SU-DHL-6 (cell line): ENCODE results near the gene GALNT6.
A peak's percentile ranks its signal among the peaks of the same experiment; 100 is the strongest.

ENCODE experiments used
- H2AFZ ChIP-seq: fragments of 200-600 bp; sonication (generic); 2 replicates; pipeline ENCODE4 v1.6.1; 2014; ENCODE audit warnings: low read depth, mild to moderate bottlenecking, moderate library complexity, mixed read lengths, antibody characterized with exemption, low read length; ENCODE audit not compliant: severe bottlenecking
- H3F3A ChIP-seq: fragments of 200-600 bp; shearing (Covaris generic); 2 replicates; pipeline ENCODE4 v1.6.0; 2016; ENCODE audit warnings: antibody characterized with exemption, mild to moderate bottlenecking; ENCODE audit not compliant: insufficient read depth
- H3K27ac ChIP-seq: fragments of 200-600 bp; sonication (generic); 2 replicates; pipeline ENCODE4 v1.5.1; 2016; ENCODE audit warnings: low read depth, mild to moderate bottlenecking, low read length, moderate library complexity, mixed read lengths
- H3K27me3 ChIP-seq: fragments of 200-600 bp; sonication (generic), shearing (Covaris generic); 2 replicates; pipeline ENCODE4 v1.6.0; 2014; ENCODE audit warnings: mild to moderate bottlenecking, low read length
- H3K36me3 ChIP-seq: fragments of 200-600 bp; sonication (generic); 2 replicates; pipeline ENCODE4 v1.6.1; 2014; ENCODE audit warnings: mild to moderate bottlenecking, low read length, mixed read lengths
- H3K4me2 ChIP-seq: fragments of 300-600, 200-600 bp; shearing (Covaris generic), sonication (generic); 2 replicates; pipeline ENCODE4 v1.6.0; 2014; ENCODE audit warnings: low read length, low read depth, mild to moderate bottlenecking; ENCODE audit not compliant: poor library complexity, severe bottlenecking
- H3K4me3 ChIP-seq: fragments of 200-600 bp; sonication (generic); 2 replicates; pipeline ENCODE4 v1.5.1; 2014; ENCODE audit warnings: antibody characterized with exemption, low read length, mild to moderate bottlenecking, mixed read lengths; ENCODE audit not compliant: insufficient read depth, poor library complexity, severe bottlenecking
- H3K79me2 ChIP-seq: fragments of 200-600 bp; sonication (generic); 2 replicates; pipeline ENCODE4 v1.6.1; 2014; ENCODE audit warnings: mild to moderate bottlenecking, low read length, moderate library complexity; ENCODE audit not compliant: insufficient read depth
- H3K9ac ChIP-seq: fragments of 200-600 bp; sonication (generic); 2 replicates; pipeline ENCODE4 v1.7.0; 2014; ENCODE audit warnings: mild to moderate bottlenecking, low read length
- H3K9me2 ChIP-seq: fragments of 200-600 bp; sonication (generic); replicated peaks from 2 replicates; pipeline ENCODE4 v1.6.1; 2014; ENCODE audit warnings: low read length; ENCODE audit not compliant: insufficient read depth
- H3K9me3 ChIP-seq: fragments of 200-600 bp; sonication (generic); 2 replicates; pipeline ENCODE4 v1.6.1; 2014; ENCODE audit warnings: low read length, mixed read lengths; ENCODE audit not compliant: insufficient read depth
- H4K20me1 ChIP-seq: fragments of 200-600 bp; sonication (generic); 2 replicates; pipeline ENCODE4 v1.6.1; 2014; ENCODE audit warnings: low read depth, mild to moderate bottlenecking, antibody characterized with exemption, low read length, moderate library complexity, mixed read lengths
- EZH2phosphoT487 ChIP-seq: fragments of 200-600 bp; sonication (generic), shearing (Covaris generic); conservative IDR thresholded peaks from 2 replicates; pipeline ENCODE4 v1.6.1; 2018; ENCODE audit warnings: mild to moderate bottlenecking, antibody characterized with exemption, low read length, moderate library complexity, mixed read lengths
- TF ChIP-seq, protein P1 (sequence below): fragments of 200-600 bp; sonication (generic); IDR thresholded peaks from one replicate; pipeline ENCODE4 v1.5.1; 2017; ENCODE audit warnings: antibody characterized with exemption, mild to moderate bottlenecking, low read length, moderate library complexity; ENCODE audit not compliant: insufficient read depth, poor library complexity, severe bottlenecking

The GALNT6 gene

DNA sequence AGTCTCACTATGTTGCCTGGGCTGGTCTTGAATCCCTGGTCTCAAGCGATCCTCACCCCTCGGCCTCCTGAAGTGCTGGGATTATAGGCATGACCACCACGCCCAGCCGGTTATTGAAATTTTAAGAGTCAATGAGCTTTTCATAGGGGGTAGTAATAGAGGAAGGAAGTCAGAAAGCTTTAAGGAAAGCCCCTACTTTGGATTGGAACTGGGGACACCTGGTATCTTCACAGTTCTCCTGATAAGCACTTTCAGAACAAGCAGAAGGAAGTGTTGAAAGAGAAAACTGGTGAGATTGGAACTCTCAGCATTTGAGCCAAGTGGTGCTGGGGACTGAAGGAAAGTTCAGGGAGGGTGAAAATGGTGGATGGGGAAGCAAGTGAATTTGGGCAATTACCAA lies 38.5 kb upstream of the GALNT6 start:
- TF ChIP-seq, protein P1, sequence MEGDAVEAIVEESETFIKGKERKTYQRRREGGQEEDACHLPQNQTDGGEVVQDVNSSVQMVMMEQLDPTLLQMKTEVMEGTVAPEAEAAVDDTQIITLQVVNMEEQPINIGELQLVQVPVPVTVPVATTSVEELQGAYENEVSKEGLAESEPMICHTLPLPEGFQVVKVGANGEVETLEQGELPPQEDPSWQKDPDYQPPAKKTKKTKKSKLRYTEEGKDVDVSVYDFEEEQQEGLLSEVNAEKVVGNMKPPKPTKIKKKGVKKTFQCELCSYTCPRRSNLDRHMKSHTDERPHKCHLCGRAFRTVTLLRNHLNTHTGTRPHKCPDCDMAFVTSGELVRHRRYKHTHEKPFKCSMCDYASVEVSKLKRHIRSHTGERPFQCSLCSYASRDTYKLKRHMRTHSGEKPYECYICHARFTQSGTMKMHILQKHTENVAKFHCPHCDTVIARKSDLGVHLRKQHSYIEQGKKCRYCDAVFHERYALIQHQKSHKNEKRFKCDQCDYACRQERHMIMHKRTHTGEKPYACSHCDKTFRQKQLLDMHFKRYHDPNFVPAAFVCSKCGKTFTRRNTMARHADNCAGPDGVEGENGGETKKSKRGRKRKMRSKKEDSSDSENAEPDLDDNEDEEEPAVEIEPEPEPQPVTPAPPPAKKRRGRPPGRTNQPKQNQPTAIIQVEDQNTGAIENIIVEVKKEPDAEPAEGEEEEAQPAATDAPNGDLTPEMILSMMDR = no peak
- TF ChIP-seq EZH2phosphoT487 = no peak
- Histone ChIP-seq H4K20me1 (no peaks in the 10 kb centered on the region), H3K9me2 (no peaks in the 10 kb centered on the region), H3K4me2 (no peak overlapping the region), H3K9ac (no peak overlapping the region), H3K4me3 (no peak overlapping the region), H3K9me3 (no peaks in the 10 kb centered on the region), H2AFZ (no peak overlapping the region), H3K79me2 (no peaks in the 10 kb centered on the region), H3K27me3 (no peaks in the 10 kb centered on the region; the same call in 1 of the 2 replicates), H3K27ac (no peak overlapping the region), H3K36me3 (no peaks in the 10 kb centered on the region), H3F3A (no peaks in the 10 kb centered on the region)

DNA sequence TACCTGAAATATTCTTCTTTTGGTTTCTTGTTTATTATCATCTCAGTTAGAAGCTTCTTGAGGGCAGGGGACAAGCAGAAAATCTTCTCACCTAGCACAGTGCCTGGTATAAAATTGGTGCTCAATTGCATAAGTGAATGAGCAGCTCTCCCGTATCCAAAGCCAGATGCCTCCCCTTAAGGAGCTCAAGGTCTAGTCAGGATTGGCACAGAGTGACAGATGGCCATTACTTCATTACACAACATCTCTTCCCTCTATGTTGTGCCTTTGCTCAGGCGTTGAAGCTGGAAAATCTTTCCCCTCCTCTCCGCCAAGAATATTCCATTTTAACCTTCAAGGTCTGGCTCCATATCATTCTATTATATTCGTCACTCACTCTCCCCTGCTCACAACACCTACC lies 37.0 kb upstream of the GALNT6 start:
- Histone ChIP-seq H3K4me2 (no peak overlapping the region), H3K79me2 (no peaks in the 10 kb centered on the region)

DNA sequence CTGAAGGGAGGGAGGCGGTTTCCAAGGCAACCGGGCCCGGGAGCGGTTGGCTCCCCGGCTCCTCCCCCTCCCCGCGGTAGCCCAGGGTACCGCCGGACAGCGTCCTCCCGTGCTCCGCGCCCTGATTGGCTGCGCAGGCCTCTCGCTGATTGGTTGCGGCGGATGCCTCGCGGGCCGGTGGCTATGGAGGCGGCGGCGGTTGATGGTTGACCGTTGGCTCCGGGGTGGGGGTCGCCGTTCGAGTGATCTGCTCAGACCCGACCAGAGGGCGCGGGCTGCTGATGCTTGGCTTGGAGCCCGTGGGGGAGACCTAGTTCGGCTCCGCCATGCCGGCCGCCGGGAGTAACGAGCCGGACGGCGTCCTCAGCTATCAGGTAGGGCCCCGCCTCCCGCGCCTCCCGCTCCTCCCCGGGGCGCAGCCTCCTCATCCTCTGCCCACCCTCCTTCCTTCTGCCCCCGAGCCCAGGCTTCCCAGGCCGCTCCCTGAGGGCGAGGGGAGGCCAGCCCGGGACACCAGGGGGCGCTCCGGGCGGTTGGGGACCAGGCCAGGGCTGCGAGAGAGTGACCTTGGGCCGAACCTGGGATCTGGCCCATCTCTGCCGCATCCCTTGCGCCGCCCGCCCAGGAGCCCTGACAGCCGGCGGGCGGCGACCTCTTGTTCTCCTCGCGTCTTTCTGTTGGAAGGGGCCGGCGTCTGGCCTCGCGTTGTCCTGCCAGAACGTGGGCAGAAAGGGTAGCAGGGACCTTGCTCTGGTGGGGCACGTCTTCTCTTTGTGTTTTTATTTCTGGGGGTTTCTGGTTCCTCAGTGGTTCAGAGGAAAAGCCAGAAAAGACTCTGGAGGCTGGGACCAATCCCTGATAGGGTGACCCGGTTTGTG lies 33.7 kb upstream of the GALNT6 start, which contains the start of gene SLC4A8:
TSS of gene SLC4A8 (plus strand) at position 170 of the 878 bp plus-strand sequence. CDS start at position 327, 157 bp downstream.
- Histone ChIP-seq H3K27me3 (no peaks in the 10 kb centered on the region; the same call in 1 of the 2 replicates), H4K20me1 (no peaks in the 10 kb centered on the region), H3K79me2 (no peaks in the 10 kb centered on the region), H3K9me2 (no peaks in the 10 kb centered on the region), H2AFZ (peak within 1 kb of the TSS; percentile 68), H3K36me3 (no peaks in the 10 kb centered on the region), H3K4me2 (peak within 1 kb of the TSS; percentile 49), H3K27ac (no peak within 1 kb of the TSS), H3F3A (no peaks in the 10 kb centered on the region), H3K9me3 (no peaks in the 10 kb centered on the region), H3K9ac (peak within 1 kb of the TSS; percentile 33), H3K4me3 (peak within 1 kb of the TSS; percentile 43)
- TF ChIP-seq, protein P1 = peak; percentile 75
- TF ChIP-seq EZH2phosphoT487 = no peak

More for the DNA sequence above, 37.0 kb upstream of the GALNT6 start:
- no peaks in the 10 kb centered on the region for H3K36me3 ChIP-seq
- H4K20me1 ChIP-seq = no peaks in the 10 kb centered on the region
- no peak overlapping the region for H3K4me3 ChIP-seq
- H2AFZ ChIP-seq = no peak overlapping the region
- H3F3A ChIP-seq = no peaks in the 10 kb centered on the region
- no peak overlapping the region for H3K27ac ChIP-seq
- H3K27me3 ChIP-seq = no peaks in the 10 kb centered on the region; the same call in 1 of the 2 replicates
- TF ChIP-seq EZH2phosphoT487 = no peak
- TF ChIP-seq, protein P1 = no peak
- no peak overlapping the region for H3K9ac ChIP-seq
- no peaks in the 10 kb centered on the region for H3K9me3 ChIP-seq
- no peaks in the 10 kb centered on the region for H3K9me2 ChIP-seq
